ENCODE measurements around the gene PABPC4L.
"Not testable (repeated sequence)": the region's sequence is repeated elsewhere in the genome, so short reads cannot be mapped to it uniquely, and the experiment has no call there.

The PABPC4L gene

DNA sequence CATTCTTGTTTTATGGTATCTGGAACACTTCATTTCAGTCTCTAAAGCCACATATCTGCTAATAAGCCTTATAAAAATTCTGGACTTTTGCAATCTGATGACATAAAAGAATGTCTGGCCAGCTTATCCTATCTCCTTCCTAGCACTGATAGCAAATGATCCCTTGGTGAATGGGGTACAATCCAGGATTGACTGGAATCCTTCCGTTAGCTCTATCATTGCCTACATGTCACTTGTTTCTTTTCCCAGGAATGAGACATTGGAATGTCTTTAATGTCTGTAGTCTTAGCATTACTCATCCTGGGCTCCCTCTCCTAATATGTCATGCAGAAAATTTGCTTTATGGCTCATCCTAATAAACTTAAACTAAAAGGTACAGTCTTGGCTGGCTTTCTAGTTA, 14.8 kb upstream of the PABPC4L start:
- no peaks in the 10 kb centered on the region for H3K4me1 ChIP-seq
- H3K4me2 ChIP-seq (ENCODE audit: low read length) = no peak overlapping the region
- H2AFZ ChIP-seq = no peak overlapping the region
- H3K27me3 ChIP-seq (ENCODE audit: control insufficient read depth, insufficient read depth, low read length) = no peaks in the 10 kb centered on the region
- TF ChIP-seq, protein P1, sequence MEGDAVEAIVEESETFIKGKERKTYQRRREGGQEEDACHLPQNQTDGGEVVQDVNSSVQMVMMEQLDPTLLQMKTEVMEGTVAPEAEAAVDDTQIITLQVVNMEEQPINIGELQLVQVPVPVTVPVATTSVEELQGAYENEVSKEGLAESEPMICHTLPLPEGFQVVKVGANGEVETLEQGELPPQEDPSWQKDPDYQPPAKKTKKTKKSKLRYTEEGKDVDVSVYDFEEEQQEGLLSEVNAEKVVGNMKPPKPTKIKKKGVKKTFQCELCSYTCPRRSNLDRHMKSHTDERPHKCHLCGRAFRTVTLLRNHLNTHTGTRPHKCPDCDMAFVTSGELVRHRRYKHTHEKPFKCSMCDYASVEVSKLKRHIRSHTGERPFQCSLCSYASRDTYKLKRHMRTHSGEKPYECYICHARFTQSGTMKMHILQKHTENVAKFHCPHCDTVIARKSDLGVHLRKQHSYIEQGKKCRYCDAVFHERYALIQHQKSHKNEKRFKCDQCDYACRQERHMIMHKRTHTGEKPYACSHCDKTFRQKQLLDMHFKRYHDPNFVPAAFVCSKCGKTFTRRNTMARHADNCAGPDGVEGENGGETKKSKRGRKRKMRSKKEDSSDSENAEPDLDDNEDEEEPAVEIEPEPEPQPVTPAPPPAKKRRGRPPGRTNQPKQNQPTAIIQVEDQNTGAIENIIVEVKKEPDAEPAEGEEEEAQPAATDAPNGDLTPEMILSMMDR (IDR thresholded peaks at IDR 0.05) = no peak
- no peaks in the 10 kb centered on the region for H3K79me2 ChIP-seq
- H3K4me3 ChIP-seq (ENCODE audit: low read depth, low read length) = no peak overlapping the region
- no peaks in the 10 kb centered on the region for H3K36me3 ChIP-seq (ENCODE audit: control insufficient read depth, insufficient read depth, low read length)
- no peak overlapping the region for H3K9ac ChIP-seq
- no peak overlapping the region for H3K27ac ChIP-seq
- H3K9me3 ChIP-seq (ENCODE audit: control insufficient read depth, low read length) = no peaks in the 10 kb centered on the region

DNA sequence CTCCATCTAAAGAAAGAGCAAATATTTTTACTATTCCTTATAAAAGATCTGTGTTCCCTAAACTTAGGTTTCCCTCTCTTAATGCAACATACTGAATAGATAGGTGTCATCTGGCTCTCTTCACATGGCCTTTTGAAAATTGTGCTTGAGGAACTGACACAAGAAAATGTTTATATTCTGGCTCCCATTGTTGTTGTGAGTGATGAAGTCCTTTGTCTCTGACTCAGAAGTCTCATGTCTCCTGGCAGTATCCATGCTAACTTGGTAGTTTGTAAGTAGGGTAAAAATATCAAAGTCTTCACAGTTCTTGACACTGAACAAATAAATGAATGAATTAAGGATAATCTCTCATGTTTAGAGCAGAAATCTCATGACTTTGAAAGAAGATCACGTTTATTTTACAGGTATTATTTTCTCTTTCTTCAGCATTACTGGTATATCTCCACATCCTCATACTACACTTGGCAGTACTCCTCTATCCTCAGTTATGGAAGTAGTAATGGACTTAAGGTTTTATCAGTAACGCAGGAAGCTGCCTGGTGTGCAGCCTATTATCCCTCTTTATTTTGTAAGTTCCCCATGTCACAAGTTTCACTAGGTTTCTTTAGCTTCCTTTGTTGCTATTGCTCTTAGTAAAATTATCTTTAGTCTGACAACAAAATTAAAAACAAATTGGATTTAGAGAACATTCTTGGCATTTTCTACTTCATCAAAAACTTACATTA, 14.2 kb upstream of the PABPC4L start:
- TF ChIP-seq, protein P1 (IDR thresholded peaks at IDR 0.05) = no peak
- H2AFZ ChIP-seq = no peak overlapping the region
- no peaks in the 10 kb centered on the region for H3K4me1 ChIP-seq
- no peaks in the 10 kb centered on the region for H3K36me3 ChIP-seq (ENCODE audit: control insufficient read depth, insufficient read depth, low read length)
- no peaks in the 10 kb centered on the region for H3K79me2 ChIP-seq
- H3K4me2 ChIP-seq (ENCODE audit: low read length) = no peak overlapping the region
- no peaks in the 10 kb centered on the region for H3K9me3 ChIP-seq (ENCODE audit: control insufficient read depth, low read length)
- H3K9ac ChIP-seq = no peak overlapping the region
- no peak overlapping the region for H3K4me3 ChIP-seq (ENCODE audit: low read depth, low read length)
- no peak overlapping the region for H3K27ac ChIP-seq
- no peaks in the 10 kb centered on the region for H3K27me3 ChIP-seq (ENCODE audit: control insufficient read depth, insufficient read depth, low read length)

DNA sequence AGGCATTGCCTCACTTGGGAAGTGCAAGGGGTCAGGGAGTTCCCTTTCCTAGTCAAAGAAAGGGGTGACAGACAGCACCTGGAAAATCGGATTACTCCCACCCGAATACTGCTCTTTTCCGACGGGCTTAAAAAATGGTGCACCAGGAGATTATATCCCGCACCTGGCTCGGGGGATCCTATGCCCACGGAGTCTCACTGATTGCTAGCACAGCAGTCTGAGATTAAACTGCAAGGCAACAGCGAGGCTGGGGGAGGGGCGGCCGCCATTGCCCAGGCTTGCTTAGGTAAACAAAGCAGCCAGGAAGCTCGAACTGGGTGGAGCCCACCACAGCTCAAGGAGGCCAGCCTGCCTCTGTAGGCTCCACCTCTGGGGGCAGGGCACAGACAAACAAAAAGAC, 6.4 kb upstream of the PABPC4L start:
- not testable (repeated sequence) for H3K4me3 ChIP-seq (ENCODE audit: low read depth, low read length); H3K27ac ChIP-seq; H3K36me3 ChIP-seq (ENCODE audit: control insufficient read depth, insufficient read depth, low read length); H3K4me1 ChIP-seq; H3K79me2 ChIP-seq; H3K27me3 ChIP-seq (ENCODE audit: control insufficient read depth, insufficient read depth, low read length); H3K4me2 ChIP-seq (ENCODE audit: low read length); H3K9ac ChIP-seq; H3K9me3 ChIP-seq (ENCODE audit: control insufficient read depth, low read length); H2AFZ ChIP-seq

- Histone ChIP-seq H2AFZ (peak overlapping the region; percentile 84), H3K4me2 (ENCODE audit: low read length) (peak overlapping the region; percentile 54), H3K27me3 (ENCODE audit: control insufficient read depth, insufficient read depth, low read length) (no peaks in the 10 kb centered on the region), H3K4me3 (ENCODE audit: low read depth, low read length) (peak overlapping the region; percentile 63), H3K79me2 (no peaks in the 10 kb centered on the region), H3K9me3 (ENCODE audit: control insufficient read depth, low read length) (no peaks in the 10 kb centered on the region), H3K9ac (no peak overlapping the region), H3K27ac (peak overlapping the region; percentile 67), H3K4me1 (no peaks in the 10 kb centered on the region), H3K36me3 (ENCODE audit: control insufficient read depth, insufficient read depth, low read length) (no peaks in the 10 kb centered on the region)
- TF ChIP-seq, protein P1 (IDR thresholded peaks at IDR 0.05) = no peak
These were observed 772 bp upstream of the PABPC4L start for GRCh38 chr4:134202166-134202956.

- peak overlapping the region; percentile 84 for H2AFZ ChIP-seq
- no peaks in the 10 kb centered on the region for H3K4me1 ChIP-seq
- peak overlapping the region; percentile 63 for H3K4me3 ChIP-seq (ENCODE audit: low read depth, low read length)
- TF ChIP-seq, protein P1 (IDR thresholded peaks at IDR 0.05) = no peak
- H3K36me3 ChIP-seq (ENCODE audit: control insufficient read depth, insufficient read depth, low read length) = no peaks in the 10 kb centered on the region
- no peaks in the 10 kb centered on the region for H3K79me2 ChIP-seq
- H3K4me2 ChIP-seq (ENCODE audit: low read length) = peak overlapping the region; percentile 54
- no peaks in the 10 kb centered on the region for H3K27me3 ChIP-seq (ENCODE audit: control insufficient read depth, insufficient read depth, low read length)
- H3K9me3 ChIP-seq (ENCODE audit: control insufficient read depth, low read length) = no peaks in the 10 kb centered on the region
- peak overlapping the region; percentile 67 for H3K27ac ChIP-seq
- no peak overlapping the region for H3K9ac ChIP-seq
These were observed 776 bp downstream of the PABPC4L start for GRCh38 chr4:134200811-134201215.

Measured in parathyroid adenoma (tissue), 2 donors.